ENCODE results near the gene HTR1D.
"Not testable (repeated sequence)": the region's sequence is repeated elsewhere in the genome, so short reads cannot be mapped to it uniquely, and the experiment has no call there.

HTR1D gene

GRCh38 chr1:23216771-23217420, 406 bp downstream of the HTR1D start:
- DNase-seq (ENCODE audit: low read depth): no peak

DNA sequence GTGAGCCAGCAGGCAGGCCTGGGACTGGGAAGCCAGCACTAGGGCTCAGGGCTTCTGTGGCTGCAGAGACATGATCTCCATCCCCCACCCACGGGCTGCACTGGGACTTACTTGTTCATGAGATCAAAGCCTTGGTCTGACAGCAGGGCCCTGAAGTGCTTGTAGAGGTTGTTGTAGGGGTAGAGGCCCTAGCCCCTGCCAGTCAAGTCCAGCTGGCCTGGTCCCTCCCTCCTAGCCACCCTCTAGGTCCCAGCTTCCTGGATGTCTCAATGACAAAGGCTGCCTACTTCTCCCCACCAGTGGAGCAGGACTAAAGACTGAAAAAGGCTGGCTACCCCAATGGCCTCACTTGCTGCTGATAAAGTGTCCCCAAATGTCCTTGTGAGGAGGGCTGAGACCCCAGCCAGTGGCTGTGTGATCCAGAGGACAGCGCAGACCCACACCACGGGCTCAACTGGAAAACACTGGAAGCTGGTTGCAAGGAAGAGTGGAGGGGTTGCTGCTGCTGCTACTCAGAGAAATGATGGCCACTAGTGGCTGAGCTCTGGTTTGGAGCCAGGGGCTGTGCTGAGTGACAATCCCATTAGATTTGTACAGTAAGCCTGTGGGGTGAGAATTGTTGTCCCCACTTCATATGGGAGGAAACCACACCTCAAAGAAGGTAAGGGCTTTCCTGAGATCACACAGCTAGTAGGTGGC, 1.4 kb downstream of the HTR1D start:
- DNase-seq (ENCODE audit: low read depth): no peak

DNA sequence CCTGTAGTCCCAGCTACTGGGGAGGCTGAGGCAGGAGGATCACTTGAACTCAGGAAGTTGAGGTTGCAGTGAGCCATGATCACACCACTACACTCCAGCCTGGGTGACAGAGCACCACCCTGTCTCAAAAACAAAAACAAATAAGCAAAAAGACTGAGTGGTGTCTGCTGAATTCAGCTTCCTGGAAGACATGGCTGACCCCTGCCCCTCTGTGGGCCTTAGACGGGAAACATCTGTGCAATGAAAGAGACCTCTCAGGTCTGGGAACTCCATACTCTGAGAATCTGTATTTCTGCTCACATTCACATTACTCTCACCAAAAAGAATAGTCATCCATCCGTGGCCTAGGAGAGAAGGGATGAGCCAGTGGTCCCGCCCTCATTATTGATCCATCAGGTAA, 2.0 kb downstream of the HTR1D start:
- DNase-seq (ENCODE audit: low read depth): no peak

- DNase-seq (ENCODE audit: low read depth): no peak
Measured at GRCh38 chr1:23214640-23215039, 2.7 kb downstream of the HTR1D start.

DNA sequence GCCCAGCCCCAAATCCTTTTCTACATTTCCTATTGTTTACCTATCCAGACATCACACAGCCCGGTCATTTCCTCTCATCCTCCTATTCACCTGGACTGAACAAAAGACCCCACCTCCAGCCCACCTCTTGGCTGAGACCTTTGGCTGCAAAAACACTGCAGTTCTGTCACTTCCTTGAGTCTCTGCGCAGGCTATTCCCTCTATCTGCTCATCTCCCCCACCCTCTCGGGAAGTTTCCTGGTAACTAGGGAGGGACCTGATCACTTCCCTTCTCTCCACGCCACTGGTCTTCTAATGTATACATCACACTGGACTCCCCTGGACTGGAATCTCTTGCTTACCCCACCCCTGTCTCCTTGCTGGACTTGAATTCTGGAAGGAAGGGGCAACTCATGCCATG, 5.3 kb downstream of the HTR1D start:
- no peak for DNase-seq (ENCODE audit: low read depth)

DNA sequence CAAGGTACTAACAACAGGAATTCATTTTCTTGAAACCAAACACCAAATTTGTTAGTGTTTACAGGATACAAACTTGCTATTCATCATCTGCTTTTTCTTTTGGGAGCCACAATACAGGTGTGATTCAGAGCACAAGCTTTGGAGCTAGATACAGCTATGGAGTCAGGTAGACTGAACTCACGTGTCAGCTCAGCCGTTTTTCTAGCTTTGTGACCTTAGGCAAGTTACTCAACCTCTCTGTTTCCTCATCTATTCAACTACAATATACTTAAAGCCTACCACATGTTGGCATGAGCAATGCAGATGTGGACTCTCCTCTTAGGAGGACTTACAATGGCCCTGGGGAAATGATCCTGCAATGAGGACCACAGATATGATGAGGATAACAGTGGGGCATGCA, 6.3 kb downstream of the HTR1D start:
- no peak for DNase-seq (ENCODE audit: low read depth)

DNA sequence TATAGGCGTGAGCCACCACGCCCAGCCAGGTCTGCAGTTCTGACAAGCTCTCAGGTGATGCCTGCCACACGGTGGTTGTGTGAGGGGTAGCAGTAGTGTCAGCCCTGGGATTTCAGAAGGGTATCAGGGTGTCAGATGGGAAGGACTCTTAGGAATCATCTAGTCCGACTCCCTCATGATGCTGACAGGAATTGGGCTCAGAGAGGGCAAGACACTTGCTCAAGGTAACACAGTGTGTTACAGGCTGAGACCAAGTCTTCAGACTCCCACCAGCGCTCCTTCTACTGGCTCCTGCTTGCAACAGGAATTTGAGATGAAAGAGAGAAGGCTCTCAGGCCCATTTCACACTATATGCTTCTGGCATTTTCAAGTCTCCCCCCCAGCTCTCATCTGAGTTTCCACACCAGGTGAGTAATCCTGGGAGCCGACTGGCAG, 6.9 kb downstream of the HTR1D start:
- DNase-seq (ENCODE audit: low read depth): no peak

- no peak for DNase-seq (ENCODE audit: low read depth)
Measured at GRCh38 chr1:23209770-23210169, 7.5 kb downstream of the HTR1D start.

DNA sequence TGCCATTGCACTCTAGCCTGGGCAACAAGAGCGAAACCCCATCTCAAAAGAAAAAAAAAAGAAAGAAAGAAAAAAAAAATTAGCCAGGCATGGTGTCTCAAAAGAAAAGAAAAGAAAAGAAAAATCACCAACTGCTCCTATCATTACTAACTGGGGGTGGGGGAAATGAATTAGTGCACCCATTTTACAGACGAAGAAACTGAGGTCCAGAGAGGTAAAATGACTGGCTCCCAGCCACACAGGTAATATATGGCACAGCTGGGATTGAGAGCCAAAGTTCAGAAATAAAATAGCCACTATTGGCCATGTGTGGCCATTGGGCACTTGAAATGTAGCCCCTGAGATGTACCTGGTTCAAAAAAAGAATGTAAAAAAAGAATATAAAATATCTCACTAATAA, 8.8 kb downstream of the HTR1D start:
- no peak for DNase-seq (ENCODE audit: low read depth)

- not testable (repeated sequence) for DNase-seq (ENCODE audit: low read depth)
Measured at GRCh38 chr1:23207733-23208132, 9.6 kb downstream of the HTR1D start.

DNA sequence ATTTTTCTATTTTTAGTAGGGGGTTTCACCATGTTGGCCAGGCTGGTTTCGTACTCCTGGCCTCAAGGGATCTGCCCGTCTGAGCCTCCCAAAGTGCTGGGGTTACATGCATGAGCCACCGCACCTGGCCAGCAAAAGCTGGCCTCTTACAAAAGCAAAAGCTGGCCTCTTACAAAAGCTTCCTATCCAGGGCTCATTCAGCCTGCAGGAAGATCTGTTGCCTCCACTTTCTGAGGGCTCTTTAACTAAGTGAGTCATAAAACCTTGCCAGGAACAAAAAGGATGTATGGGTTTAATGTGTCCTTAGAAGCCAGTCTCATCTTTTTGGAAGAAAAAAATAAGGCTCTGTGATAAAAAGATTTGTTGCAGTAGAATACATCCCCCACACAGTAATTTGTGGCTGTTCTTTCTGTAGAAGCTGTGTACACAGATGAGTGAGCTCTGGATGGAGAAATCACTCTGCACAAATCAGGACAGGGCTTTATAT, 15.0 kb downstream of the HTR1D start:
- DNase-seq (ENCODE audit: low read depth): no peak

DNA sequence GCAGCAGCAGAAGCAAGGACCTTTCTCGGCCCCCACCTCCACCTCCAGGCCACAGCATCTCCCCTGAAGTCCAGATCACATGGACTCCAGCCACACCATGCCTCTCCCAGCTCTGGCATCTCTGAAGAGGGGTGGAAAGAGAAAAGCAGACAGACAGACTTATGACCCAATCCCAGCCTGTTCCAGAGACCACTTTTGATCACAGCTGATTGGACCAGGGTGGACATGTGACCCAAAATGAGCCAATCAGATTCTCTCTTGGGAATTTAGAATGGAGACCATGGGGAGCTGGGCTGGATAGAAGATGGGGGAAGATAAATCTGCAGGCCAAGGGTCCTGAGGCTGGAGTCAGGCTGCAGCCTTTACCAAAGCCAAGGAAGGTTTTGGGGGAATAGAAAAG, 16.4 kb downstream of the HTR1D start:
- DNase-seq (ENCODE audit: low read depth): no peak

GRCh38 chr1:23198373-23198772, 18.9 kb downstream of the HTR1D start:
- DNase-seq (ENCODE audit: low read depth): no peak

GRCh38 chr1:23196627-23197328, 20.5 kb downstream of the HTR1D start:
- no peak for DNase-seq (ENCODE audit: low read depth)

DNA sequence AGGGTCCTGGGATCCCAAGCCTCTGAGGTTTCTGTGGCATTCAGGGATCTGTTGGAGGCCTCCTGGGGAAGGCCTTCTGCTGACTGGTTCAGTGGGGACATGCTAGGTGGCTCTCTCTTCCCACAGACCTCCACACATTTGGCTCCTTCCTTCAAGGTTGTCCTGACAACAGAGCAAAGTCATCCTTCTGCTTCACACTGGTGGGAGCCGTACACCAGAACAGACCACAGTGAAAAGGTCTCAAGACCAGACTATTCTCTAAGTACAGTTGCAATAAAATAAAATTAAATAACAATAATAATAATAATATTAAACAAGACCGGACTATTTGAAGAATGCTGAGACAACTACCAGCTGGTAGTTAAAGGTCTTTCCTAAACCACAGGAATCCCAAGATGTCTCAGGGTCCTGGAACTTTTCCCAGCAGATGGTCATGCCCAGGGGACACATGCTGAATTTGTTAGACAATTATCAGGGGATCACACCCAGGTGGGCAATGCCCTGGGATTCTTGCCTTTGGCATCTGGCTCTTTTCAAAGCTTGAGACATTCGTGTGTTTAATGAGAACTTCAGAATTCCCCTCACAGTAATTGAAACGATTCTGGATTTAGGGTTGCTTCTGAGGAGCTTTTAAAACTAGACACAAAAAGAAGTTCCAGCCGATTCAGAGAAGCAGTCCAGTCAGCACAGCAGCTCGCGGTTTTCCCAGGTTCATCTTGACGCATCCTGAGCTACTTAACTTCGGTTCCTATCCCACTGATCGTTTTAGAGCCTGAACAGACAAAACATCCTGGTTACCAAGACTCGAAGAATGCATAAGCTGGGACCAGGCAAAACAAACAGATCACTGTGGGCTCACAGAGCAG, 22.9 kb downstream of the HTR1D start:
- DNase-seq (ENCODE audit: low read depth): no peak

DNA sequence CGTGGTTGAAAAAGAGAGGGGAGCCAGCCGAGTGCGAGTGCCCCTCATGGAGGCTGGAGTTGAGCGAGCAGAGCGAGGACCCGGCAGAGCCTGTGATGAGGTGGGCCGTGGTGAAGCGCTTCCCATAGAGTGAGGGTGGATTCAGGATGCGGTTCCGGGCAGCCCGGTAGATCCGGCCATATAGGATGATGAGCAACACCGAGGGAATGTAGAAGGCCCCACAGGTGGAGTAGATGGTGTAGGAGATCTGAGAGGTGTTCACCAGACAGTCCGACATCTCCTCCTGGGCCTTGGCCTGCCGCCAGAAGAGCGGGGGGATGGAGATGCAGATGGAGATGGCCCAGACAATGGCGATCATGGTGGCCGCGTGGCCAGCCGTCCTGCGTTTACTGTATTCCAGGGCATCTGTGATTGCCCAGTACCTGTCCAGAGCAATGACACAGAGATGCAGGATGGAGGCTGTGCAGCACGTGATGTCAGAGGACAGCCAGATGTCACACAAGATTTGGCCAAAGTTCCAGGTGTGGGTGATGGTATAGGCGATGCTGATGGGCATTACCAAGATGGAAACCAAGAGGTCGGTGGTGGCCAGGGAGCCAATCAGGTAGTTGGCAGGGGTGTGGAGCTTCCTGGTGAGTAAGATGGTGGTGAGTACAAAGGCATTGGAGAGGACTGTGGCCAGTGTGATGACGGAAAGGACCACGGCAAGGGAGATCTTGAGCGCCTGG, 23.7 kb downstream of the HTR1D start:
- no peak for DNase-seq (ENCODE audit: low read depth)

- DNase-seq (ENCODE audit: low read depth): no peak
Measured at GRCh38 chr1:23191199-23191598, 26.1 kb downstream of the HTR1D start.

DNA sequence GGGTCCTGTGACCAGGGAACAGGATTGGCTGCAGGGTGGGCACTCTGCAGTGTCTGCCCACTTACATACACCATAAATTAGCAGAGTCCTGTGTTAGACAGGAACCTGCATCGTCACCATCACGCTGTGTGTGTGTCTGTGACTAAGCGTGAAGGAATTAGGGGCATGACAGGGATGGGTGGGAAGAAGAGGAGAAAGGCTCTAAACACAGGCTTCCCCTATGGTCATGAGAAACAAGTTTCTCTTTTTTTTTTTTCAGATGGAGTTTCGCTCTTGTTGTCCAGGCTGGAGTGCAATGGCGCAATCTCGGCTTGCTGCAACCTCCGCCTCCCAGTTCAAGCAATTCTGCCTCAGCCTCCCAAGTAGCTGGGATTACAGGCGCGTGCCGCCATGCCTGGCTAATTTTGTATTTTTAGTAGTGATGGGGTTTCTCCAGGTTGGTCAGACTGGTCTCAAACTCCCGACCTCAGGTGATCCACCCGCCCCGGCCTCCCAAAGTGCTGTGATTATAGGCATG, 28.3 kb downstream of the HTR1D start:
- not testable (repeated sequence) for DNase-seq (ENCODE audit: low read depth)

DNA sequence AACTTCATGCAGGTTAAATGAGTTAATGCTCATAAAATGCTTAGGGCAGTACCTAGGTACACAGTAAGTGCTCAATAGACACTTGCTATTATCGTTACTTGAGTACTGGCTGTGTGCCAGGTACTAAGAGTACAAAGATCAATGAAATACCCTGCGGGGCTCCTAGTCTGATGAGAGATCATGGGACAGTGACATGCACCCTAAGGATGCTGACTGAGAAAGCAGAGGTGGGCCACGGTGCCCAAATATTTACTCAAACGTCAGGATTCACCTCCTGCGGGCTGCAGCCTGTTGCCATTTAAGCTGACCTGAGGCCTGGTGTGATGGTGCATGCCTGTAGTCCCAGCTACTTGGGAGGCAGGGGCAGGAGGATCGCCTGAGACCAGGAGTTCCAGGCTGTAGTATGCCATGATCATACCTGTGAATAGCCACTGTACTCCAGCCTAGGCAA, 28.8 kb downstream of the HTR1D start:
- DNase-seq (ENCODE audit: low read depth): no peak

GRCh38 chr1:23187637-23188036, 29.7 kb downstream of the HTR1D start:
- DNase-seq (ENCODE audit: low read depth): no peak

DNA sequence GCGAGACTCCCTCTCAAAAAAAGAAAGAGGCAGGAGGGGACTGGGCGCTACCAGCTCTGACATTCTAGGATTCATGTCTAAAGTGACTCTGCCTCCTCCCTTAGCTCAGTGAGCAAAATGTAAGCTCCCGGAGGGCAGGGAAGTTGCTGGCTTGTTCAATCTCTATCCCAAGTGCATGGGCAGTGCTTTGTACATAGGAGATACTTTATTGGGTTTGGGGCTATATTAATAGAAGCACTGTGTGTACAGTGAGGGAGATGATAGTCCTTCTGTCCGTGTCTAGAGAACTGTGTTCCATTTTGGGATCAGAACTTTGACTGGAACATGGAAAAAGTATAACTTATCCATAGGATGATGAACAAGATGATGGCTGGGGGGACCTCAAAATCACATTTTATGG, 31.9 kb downstream of the HTR1D start:
- DNase-seq (ENCODE audit: low read depth): no peak

All from activated T-helper 9 cell treated with anti-CD3 and anti-CD28 coated beads, Interleukin-2, amount 50 U/mL, for 16 hours (primary cell).